ENCODE measurements around the gene DAPK2. TPM values are rescaled to one million over a fixed set of nuclear protein-coding genes. Genes with fewer than 3 reads are reported as not detected.

DAPK2 gene
- total RNA-seq, 1 donor from 2014 or later: 43.4 TPM

- DNase-seq (no peak), ATAC-seq (no peak)
- intact Hi-C loops (cut with micrococcal nuclease): loop anchor here (2.0 kb wide), 1 partner anchor 139 kb away; no protein-coding TSS in a partner anchor
These were observed 154.5 kb downstream of the DAPK2 start for GRCh38 chr15:63891768-63892133.

GRCh38 chr15:63891079-63891767 lies 155.1 kb downstream of the DAPK2 start:
- ATAC-seq (peak; percentile 80), DNase-seq (peak; percentile 88)
- intact Hi-C loops (cut with micrococcal nuclease): loop anchor here (2.0 kb wide), 1 partner anchor 138 kb away; no protein-coding TSS in a partner anchor

- intact Hi-C loops (cut with micrococcal nuclease): loop anchor here (2.0 kb wide), 1 partner anchor 138 kb away; no protein-coding TSS in a partner anchor
- ATAC-seq: no peak
- DNase-seq: no peak
These were observed 155.7 kb downstream of the DAPK2 start for GRCh38 chr15:63890617-63891016.

- DNase-seq (no peak), ATAC-seq (no peak)
- intact Hi-C loops (cut with micrococcal nuclease): loop anchor here (2.0 to 10.0 kb wide), 2 partner anchors 55 to 137 kb away; partner anchors contain the start of gene HERC1
These were observed 156.5 kb downstream of the DAPK2 start for GRCh38 chr15:63889831-63890230.

GRCh38 chr15:63888823-63889222 lies 157.5 kb downstream of the DAPK2 start:
- intact Hi-C loops (cut with micrococcal nuclease): loop anchor here (10.0 kb wide), 1 partner anchor 54 kb away; the partner anchor contains the start of gene HERC1

GRCh38 chr15:63888146-63888545 lies 158.1 kb downstream of the DAPK2 start:
- intact Hi-C loops (cut with micrococcal nuclease): loop anchor here (10.0 kb wide), 1 partner anchor 53 kb away; the partner anchor contains the start of gene HERC1
- no peak for DNase-seq
- peak; percentile 16 for ATAC-seq

More at GRCh38 chr15:63888823-63889222, 157.5 kb downstream of the DAPK2 start:
- DNase-seq: no peak
- ATAC-seq: no peak

GRCh38 chr15:63887630-63888029 lies 158.7 kb downstream of the DAPK2 start:
- ATAC-seq (peak; percentile 22), DNase-seq (no peak)
- intact Hi-C loops (cut with micrococcal nuclease): loop anchor here (10.0 kb wide), 1 partner anchor 53 kb away; the partner anchor contains the start of gene HERC1

- intact Hi-C loops (cut with micrococcal nuclease): loop anchor here (10.0 kb wide), 1 partner anchor 50 kb away; the partner anchor contains the start of gene HERC1
- no peak for DNase-seq
- ATAC-seq: no peak
These were observed 161.3 kb downstream of the DAPK2 start for GRCh38 chr15:63884953-63885352.

GRCh38 chr15:63881431-63881830 lies 164.9 kb downstream of the DAPK2 start:
- no peak for DNase-seq
- ATAC-seq: no peak
- intact Hi-C loops (cut with micrococcal nuclease): loop anchor here (10.0 kb wide), 1 partner anchor 47 kb away; the partner anchor contains the start of gene HERC1

- ATAC-seq (no peak), DNase-seq (no peak)
- intact Hi-C loops (cut with micrococcal nuclease): loop anchor here (10.0 kb wide), 1 partner anchor 46 kb away; the partner anchor contains the start of gene HERC1
These were observed 165.5 kb downstream of the DAPK2 start for GRCh38 chr15:63880744-63881143.

GRCh38 chr15:63879995-63880394 lies 166.3 kb downstream of the DAPK2 start:
- intact Hi-C loops (cut with micrococcal nuclease): loop anchor here (10.0 kb wide), 1 partner anchor 45 kb away; the partner anchor contains the start of gene HERC1
- ATAC-seq: no peak
- no peak for DNase-seq

- no peak for DNase-seq
- intact Hi-C loops (cut with micrococcal nuclease): no loop called here
- ATAC-seq: no peak
These were observed 167.1 kb downstream of the DAPK2 start for GRCh38 chr15:63879211-63879610.

- no peak for ATAC-seq
- intact Hi-C loops (cut with micrococcal nuclease): no loop called here
- no peak for DNase-seq
These were observed 168.5 kb downstream of the DAPK2 start for GRCh38 chr15:63877713-63878271.

- intact Hi-C loops (cut with micrococcal nuclease): no loop called here
- no peak for ATAC-seq
- DNase-seq: no peak
These were observed 170.1 kb downstream of the DAPK2 start for GRCh38 chr15:63876085-63876662.

GRCh38 chr15:63874616-63875015 lies 171.7 kb downstream of the DAPK2 start:
- intact Hi-C loops (cut with micrococcal nuclease): no loop called here
- DNase-seq: no peak
- ATAC-seq: no peak

GRCh38 chr15:63872759-63873510 lies 173.3 kb downstream of the DAPK2 start:
- intact Hi-C loops (cut with micrococcal nuclease): no loop called here
- DNase-seq: no peak
- no peak for ATAC-seq

- intact Hi-C loops (cut with micrococcal nuclease): no loop called here
- ATAC-seq (peak; percentile 97), DNase-seq (peak; percentile 40)
These were observed 175.6 kb downstream of the DAPK2 start for GRCh38 chr15:63870487-63871209.

GRCh38 chr15:63870043-63870394 lies 176.3 kb downstream of the DAPK2 start:
- ATAC-seq (no peak), DNase-seq (no peak)
- intact Hi-C loops (cut with micrococcal nuclease): no loop called here

Measured in left ventricle myocardium superior (tissue), 1 donor.